GM12892 (cell line): Measurements from ENCODE around the gene CDK7.
A peak's percentile ranks its signal among the peaks of the same experiment; 100 is the strongest.
"Not testable (repeated sequence)": the region's sequence is repeated elsewhere in the genome, so short reads cannot be mapped to it uniquely, and the experiment has no call there.

Source experiments
- DNase-seq: peaks from one replicate; pipeline ENCODE4 v3.0.0; 2011; ENCODE audit not compliant: insufficient read length
- FAIRE-seq: peaks from 2 replicates; lab custom pipeline; 2011; peaks lifted over from hg19 to GRCh38; lab: Jason Lieb, UNC
- POLR2A ChIP-seq: IDR thresholded peaks from 2 replicates; pipeline ENCODE4 v1.6.1; 2011; ENCODE audit warnings: low read depth, low read length, control low read depth
- POLR2AphosphoS5 ChIP-seq: IDR thresholded peaks from 2 replicates; pipeline ENCODE4 v1.6.1; 2011; ENCODE audit warnings: low read depth, low read length, control low read depth
- TAF1 ChIP-seq: IDR thresholded peaks from 2 replicates; pipeline ENCODE4 v1.6.1; 2011; ENCODE audit warnings: low read depth, mild to moderate bottlenecking, control low read depth, low read length, borderline replicate concordance

Gene CDK7

DNA sequence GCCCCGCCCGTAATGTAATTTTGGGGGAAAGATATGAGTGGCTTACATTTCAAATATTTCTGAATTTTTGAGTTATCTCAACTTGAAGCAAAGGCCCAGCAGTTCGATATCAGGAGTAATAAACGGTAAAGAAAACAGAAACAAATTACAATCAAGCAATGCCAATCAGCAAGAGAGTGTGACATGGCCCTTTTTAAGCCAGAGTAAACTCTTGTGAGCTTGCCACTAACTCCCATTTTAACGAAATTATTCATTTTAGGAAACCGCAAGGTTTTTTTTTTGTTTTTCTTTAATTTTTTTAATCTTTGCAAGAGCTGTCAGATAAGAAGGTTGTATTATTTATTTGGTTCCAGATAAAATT is 17.6 kb upstream of the CDK7 start:
- TF ChIP-seq POLR2A (no peak), TAF1 (no peak), POLR2AphosphoS5 (no peak)
- DNase-seq: no peak
- peak; percentile 5 for FAIRE-seq

DNA sequence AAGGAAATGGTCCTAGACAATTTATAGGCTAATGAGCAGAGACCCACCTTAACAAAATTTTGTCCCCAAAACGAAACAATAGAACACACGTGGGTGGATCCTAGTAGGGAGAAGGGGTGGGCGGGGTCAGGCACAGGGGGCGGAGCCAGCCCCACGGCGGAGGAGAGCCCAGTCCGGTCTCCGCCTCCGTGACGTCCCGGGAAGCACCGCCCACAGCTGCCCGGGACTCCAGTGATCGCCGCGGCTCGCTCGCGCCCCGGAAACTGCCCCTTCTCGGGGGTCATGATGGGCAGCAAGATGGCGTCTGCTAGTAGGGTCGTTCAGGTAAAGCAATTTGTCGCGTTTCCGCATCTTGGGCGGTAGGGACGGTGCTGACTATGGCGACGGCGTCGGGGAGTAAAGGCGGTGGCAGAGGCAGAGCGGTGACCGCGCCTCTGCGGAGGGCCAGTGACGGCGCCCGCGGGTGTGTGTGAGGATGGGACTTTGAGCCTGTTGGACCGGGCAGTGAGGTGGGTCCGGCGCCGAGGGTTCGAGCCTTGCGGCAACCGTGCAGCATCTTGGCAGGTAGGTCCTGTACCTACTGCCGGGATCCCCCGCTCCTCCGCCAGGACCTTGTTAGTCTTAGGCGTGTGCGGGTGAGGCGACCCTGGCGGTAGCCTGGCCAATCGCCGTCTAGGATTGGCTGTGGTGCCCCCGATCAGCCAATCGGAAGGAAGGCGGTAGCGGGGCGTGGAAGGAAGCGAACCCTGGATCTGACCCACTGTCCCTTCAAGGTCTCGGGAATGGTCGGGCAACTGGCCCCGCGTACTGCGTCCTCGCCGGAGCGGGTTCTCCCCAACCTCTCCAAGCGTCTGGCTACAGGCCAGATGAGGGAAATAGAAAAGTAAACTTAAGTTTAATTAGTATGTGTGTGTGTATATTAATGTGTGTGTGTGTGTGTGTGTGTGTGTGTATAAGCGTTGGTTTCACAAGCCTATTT is 16.8 kb upstream of the CDK7 start:
- peak; percentile 98 for FAIRE-seq

GRCh38 chr5:69219939-69220338 is 14.7 kb upstream of the CDK7 start:
- DNase-seq (no peak), FAIRE-seq (no peak)
- TF ChIP-seq POLR2A (no peak), TAF1 (no peak), POLR2AphosphoS5 (no peak)

More for the DNA sequence above, 16.8 kb upstream of the CDK7 start:
- DNase-seq: peak; percentile 86
- TF ChIP-seq POLR2A (peak; percentile 87; the same call in 1 of the 2 replicates), POLR2AphosphoS5 (peak; percentile 76), TAF1 (peak; percentile 14; the same call in 1 of the 2 replicates)

DNA sequence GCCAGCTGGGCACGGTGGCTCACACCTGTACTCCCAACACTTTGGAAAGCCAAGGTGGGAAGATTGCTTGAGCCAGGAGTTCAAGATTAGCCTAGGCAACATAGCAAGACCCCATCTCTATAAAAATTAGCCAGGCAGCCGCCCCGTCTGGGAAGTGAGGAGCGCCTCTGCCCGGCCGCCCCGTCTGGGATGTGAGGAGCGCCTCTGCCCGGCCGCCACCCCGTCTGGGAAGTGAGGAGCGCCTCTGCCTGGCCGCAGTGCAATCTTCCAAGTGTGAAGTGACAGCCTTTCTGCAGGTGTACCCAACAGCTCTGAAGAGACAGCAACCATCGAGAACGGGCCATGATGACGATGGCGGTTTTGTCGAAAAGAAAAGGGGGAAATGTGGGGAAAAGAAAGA is 14.3 kb upstream of the CDK7 start:
- FAIRE-seq: not testable (repeated sequence)

DNA sequence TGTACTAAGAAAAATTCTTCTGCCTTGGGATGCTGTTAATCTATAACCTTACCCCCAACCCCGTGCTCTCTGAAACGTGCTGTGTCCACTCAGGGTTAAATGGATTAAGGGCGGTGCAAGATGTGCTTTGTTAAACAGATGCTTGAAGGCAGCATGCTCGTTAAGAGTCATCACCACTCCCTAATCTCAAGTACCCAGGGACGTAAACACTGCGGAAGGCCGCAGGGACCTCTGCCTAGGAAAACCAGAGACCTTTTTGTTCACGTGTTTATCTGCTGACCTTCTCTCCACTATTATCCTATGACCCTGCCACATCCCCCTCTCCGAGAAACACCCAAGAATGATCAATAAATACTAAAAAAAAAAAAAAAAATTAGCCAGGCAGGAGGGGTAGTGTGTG is 13.9 kb upstream of the CDK7 start:
- FAIRE-seq: not testable (repeated sequence)

More for the DNA sequence above, 14.3 kb upstream of the CDK7 start:
- DNase-seq: not testable (repeated sequence)

DNA sequence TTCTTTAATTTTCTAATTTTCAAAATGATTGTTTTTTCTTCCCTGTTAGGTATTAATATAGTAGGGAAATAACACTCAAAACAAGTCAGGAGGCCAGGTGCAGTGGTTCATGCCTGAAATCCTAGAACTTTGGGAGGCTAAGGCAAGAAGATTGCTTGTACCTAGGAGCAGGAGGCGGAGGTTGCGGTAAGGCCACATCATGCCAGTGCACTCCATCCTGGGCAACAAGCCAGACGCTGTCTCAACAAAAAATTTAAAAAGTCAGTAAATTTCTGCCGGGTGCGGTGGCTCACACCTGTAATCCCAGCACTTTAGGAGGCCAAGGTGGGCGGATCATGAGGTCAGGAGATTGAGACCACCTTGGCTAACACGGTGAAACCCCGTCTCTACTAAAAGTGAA is 10.2 kb upstream of the CDK7 start:
- no peak for DNase-seq
- FAIRE-seq: no peak
- TF ChIP-seq POLR2A (no peak), POLR2AphosphoS5 (no peak), TAF1 (no peak)

More for the DNA sequence above, 13.9 kb upstream of the CDK7 start:
- not testable (repeated sequence) for DNase-seq

DNA sequence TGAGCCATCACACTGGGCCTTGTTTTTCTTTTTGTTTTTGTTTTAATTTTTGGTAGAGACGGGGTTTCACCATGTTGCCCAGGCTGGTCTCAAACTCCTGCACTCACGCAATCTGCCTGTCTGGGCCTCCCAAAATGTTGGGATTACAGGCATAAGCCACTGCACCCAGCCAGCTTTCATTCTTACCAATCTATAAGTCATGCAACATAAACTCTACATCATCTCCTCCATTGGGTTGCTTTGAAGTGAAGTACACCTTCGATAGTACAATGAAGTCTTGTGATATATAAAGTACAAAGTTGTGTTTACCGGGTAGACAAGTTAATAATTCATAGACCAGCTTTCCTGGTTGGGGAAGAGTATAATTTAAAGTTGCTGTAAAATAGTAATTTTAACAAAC is 8.8 kb upstream of the CDK7 start:
- TF ChIP-seq TAF1 (no peak), POLR2A (no peak), POLR2AphosphoS5 (no peak)
- no peak for FAIRE-seq
- no peak for DNase-seq

DNA sequence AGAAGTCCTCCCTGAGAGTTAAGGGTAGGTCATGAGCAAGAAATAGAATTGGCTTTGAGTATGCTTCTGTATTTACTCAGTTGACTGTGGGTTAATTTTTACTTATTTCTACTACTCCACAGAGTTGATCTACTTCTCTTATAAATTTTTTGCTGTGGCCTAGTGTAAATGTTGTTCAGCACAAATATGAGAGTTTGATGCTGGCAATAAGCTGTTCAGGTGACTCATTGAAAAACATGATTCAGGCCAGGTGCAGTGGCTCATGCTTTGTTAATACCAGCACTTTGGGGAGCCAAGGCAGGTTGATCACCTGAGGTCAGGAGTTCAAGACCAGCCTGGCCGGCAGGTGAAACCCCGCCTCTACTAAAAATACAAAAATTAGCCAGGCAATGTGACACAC is 4.5 kb upstream of the CDK7 start:
- DNase-seq (no peak), FAIRE-seq (no peak)
- TF ChIP-seq POLR2A (no peak), POLR2AphosphoS5 (no peak), TAF1 (no peak)

DNA sequence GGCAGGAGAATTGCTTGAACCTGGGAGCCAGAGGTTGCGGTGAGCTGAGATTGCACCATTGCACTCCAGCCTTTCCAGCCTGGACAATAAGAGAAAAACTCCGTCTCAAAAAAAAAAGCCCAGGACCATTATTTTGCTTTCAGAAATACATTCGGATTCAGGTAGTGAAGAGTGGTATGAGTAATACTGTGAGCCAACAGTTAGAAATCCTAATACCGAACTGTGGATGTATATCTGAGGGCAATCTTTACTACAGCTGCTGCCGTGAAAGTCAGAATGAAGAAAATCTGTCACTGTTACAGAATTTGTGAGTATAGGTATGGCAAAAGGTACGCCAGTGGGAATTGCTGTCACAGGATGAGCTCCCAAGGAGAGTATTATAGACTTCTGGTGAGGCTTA is 3.4 kb upstream of the CDK7 start:
- no peak for FAIRE-seq
- TF ChIP-seq POLR2AphosphoS5 (no peak), POLR2A (no peak), TAF1 (no peak)
- DNase-seq: no peak

DNA sequence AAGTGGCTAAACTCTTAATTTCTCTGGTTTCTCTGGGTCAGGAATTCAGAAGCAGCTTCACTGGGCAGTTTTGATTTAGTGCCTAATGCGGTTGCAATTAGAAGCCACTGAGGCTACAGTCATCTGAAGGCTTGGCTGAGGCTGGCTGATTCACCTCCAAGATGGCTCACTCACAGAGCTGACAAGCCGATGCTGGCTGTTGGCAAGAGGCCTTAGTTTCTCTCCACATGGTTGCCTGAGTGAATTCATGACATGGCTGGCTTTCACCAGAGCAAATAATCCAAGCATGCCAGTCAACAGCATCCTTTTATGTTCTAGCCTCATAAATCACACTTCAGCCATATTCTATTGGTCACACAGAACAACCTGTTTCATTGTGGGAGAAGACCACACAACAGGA is 2.8 kb upstream of the CDK7 start:
- FAIRE-seq (no peak), DNase-seq (no peak)
- TF ChIP-seq TAF1 (no peak), POLR2AphosphoS5 (no peak), POLR2A (no peak)

DNA sequence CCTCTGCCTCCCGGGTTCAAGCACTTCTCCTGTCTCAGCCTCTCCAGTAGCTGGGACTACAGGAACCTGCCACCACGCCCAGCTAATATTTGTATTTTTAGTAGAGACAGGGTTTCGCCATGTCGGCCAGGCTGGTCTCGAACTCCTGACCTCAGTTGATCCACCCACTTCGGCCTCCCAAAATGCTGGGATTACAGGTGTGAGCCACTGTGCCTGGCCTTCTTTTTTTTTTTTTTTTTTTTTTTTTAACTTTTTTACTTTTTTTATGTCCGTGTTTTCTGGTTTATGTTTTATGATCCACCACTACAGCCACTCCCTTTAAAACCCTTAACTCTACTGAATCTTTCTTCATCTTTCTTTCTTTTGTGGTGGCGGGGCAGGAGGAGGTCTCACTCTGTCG is 2.0 kb downstream of the CDK7 start:
- not testable (repeated sequence) for DNase-seq, FAIRE-seq

- no peak for DNase-seq
- TF ChIP-seq POLR2AphosphoS5: no peak
- FAIRE-seq: no peak
Observed at GRCh38 chr5:69237877-69238276, 3.2 kb downstream of the CDK7 start.
